Measurements from ENCODE around the gene CFAP65. TPM values are rescaled to one million over a fixed set of nuclear protein-coding genes. Genes with fewer than 3 reads are reported as not detected.
A peak's percentile ranks its signal among the peaks of the same experiment; 100 is the strongest.

CFAP65 gene
- total RNA-seq, 1 donor from 2014 or later: not detected

DNA sequence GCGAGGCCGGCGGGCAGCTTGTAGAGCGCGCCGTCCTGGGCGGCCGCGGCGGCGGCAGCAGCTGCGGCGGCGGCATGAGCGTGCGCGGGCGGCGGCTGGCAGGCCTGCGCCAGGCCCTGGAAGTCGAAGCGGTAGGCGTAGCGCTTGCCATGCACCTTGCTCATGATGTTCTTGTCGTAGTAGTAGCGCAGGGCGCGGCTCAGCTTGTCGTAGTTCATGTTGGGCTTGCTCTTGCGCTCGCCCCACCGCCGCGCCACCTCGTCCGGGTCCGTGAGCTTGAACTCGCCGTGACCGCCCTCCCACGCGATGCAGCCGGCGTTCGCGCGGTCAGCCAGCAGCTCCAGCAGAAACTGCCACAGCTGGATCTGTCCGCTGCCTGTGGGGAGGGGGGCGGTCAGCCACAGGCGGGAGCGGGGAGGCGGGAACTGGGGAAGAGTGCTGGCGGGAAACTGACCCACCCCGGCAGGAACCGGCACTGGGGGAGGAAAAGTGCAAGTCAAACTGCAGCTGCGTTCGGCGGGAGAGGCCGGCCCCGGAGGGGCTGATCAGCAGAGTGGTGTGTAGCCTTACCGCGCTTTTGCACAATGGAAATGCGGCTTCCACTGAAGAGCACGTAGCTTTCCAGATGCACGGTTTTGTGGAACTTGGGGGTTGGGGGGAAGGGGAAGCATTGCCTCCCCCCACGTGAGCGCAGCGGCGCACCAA, 59.3 kb downstream of the CFAP65 start:
- Histone ChIP-seq H3K27ac (ENCODE audit: low read depth, low read length) (no peak overlapping the region), H3K27me3 (ENCODE audit: control insufficient read depth in 3 of 3, insufficient read depth in 3 of 3, low read length in 3 of 3) (peaks cover 77 to 86% (median 86%) of the 10 kb centered on the region in 3 donors), H3K9me3 (ENCODE audit: control insufficient read depth in 3 of 3, low read length in 3 of 3) (no peaks in the 10 kb centered on the region), H3K9ac (ENCODE audit: low read depth in 1 of 3, low read length in 3 of 3) (peak overlapping the region in 1 of 3 donors; percentile 25), H3K36me3 (ENCODE audit: control insufficient read depth in 3 of 3, insufficient read depth in 3 of 3, low read length in 3 of 3) (no peaks in the 10 kb centered on the region), H3K4me1 (ENCODE audit: control insufficient read depth in 3 of 3, insufficient read depth in 3 of 3, low read length in 3 of 3) (peaks cover 26 to 44% (median 42%) of the 10 kb centered on the region in 3 donors), H3K4me3 (ENCODE audit: low read length in 3 of 3) (peak overlapping the region; percentile 3 to 64 (median 28))

DNA sequence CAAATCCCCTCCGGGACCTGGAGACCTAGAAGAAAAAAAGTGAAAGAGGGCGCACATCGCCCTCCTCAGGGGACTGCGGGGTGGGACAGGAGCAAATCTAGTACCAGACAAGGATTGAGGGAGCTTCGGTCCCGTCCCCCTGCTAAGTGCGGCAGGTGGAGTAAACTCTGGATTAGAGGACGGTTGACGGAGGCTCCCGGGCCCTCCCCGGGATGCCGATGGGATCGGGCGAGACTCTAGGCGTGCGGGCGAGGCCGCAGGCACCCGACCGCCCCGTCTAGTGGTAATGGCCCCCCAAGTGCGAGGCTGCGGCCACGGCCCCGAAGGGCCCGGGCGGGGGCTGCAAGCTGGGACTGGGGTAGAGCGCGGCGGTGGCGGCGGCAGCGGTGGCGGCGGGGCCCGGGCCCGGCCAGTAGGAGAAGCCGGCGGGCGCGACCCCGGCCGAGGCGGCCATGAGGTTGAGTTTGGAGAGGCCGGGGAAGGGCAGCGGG, 59.9 kb downstream of the CFAP65 start:
- Histone ChIP-seq H3K9me3 (ENCODE audit: control insufficient read depth in 3 of 3, low read length in 3 of 3) (no peaks in the 10 kb centered on the region), H3K36me3 (ENCODE audit: control insufficient read depth in 3 of 3, insufficient read depth in 3 of 3, low read length in 3 of 3) (no peaks in the 10 kb centered on the region), H3K27ac (ENCODE audit: low read depth, low read length) (no peak overlapping the region), H3K4me1 (ENCODE audit: control insufficient read depth in 3 of 3, insufficient read depth in 3 of 3, low read length in 3 of 3) (peaks cover 26 to 44% (median 42%) of the 10 kb centered on the region in 3 donors), H3K27me3 (ENCODE audit: control insufficient read depth in 3 of 3, insufficient read depth in 3 of 3, low read length in 3 of 3) (peaks cover 77 to 86% (median 84%) of the 10 kb centered on the region in 3 donors), H3K4me3 (ENCODE audit: low read length in 3 of 3) (peak overlapping the region in 1 of 3 donors; percentile 64), H3K9ac (ENCODE audit: low read depth in 1 of 3, low read length in 3 of 3) (no peak overlapping the region)

DNA sequence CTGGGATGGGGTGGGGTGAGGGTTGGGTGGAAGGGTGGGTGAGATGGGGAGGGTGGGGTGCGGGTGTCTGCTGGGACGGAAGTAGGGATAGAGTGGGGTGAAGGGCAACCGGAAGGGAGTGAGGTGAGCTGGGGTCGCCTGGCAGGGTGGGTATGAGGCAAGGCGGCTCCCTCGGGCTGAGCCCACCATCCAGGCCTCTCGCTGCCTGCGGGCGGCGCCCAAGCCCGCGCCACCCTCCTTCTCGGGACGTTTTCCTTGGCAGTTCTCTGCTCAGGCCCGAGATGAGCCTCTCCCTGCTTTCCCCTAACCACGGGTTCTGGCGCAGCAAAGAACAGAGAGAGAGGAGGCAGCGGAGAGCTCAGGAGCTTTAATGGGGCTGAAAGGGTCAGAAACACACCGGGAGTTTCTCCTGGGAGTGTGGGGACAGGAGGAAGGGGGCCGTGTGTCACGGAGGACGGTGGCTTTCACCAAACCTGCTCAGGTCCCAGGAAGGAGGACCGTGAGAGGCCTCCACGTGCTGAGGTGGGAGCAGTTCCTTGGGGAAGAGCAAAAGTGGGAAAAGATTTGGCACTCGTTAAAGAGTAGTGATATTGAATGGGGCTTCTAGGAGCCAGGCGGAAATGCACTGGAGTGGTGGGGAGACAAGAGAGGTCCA, 60.5 kb downstream of the CFAP65 start:
- Histone ChIP-seq H3K4me3 (ENCODE audit: low read length in 3 of 3) (no peak overlapping the region), H3K9me3 (ENCODE audit: control insufficient read depth in 3 of 3, low read length in 3 of 3) (no peaks in the 10 kb centered on the region), H3K9ac (ENCODE audit: low read depth in 1 of 3, low read length in 3 of 3) (no peak overlapping the region), H3K27ac (ENCODE audit: low read depth, low read length) (no peak overlapping the region), H3K4me1 (ENCODE audit: control insufficient read depth in 3 of 3, insufficient read depth in 3 of 3, low read length in 3 of 3) (peaks cover 26 to 44% (median 42%) of the 10 kb centered on the region in 3 donors), H3K27me3 (ENCODE audit: control insufficient read depth in 3 of 3, insufficient read depth in 3 of 3, low read length in 3 of 3) (peaks cover 77 to 86% (median 83%) of the 10 kb centered on the region in 3 donors), H3K36me3 (ENCODE audit: control insufficient read depth in 3 of 3, insufficient read depth in 3 of 3, low read length in 3 of 3) (no peaks in the 10 kb centered on the region)

DNA sequence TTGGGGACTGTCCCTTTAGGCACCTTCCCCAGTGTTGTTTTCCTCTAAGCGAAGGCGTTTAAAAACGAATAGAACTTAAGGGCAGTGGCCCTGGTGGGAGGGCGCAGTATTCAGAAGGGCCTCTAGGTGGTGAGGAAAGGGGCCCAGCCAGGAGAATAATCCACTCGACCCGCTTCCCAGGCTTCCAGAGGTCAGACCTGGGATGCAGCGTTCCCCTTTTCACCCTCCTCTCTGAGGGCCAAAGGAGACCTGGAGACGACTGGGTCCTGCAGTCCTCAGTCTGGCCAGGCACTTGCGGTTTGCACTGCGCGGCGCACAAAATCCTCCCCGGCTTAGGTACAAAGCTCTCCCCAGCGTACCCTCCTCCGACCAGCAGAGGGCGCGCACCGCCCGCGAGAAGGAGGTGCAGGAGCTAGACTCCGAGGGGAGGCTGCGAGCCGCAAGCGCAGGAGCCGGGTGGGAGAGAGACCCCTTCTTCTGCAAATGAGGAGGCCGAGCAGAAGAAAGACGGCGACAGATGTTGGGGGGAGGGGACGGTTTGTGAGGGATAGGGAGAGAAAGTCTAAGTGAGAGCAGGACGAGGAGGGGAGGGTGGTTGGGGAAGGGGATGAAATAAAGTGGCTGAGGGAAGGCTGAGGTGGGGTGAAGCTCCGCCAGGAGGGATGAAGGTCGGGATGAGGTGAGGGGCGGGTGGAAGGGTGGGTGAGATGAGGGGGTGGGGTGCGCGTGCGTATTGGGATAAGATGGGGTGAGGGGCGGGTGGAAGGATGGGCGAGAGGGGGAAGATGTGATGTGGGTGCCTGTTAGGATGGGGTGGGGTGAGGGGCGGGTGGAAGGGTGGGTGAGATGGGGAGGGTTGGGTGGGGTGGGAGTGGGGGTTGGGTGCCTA, 61.2 kb downstream of the CFAP65 start:
- Histone ChIP-seq H3K27ac (ENCODE audit: low read depth, low read length) (no peak overlapping the region), H3K9ac (ENCODE audit: low read depth in 1 of 3, low read length in 3 of 3) (peak overlapping the region in 1 of 3 donors; percentile 3), H3K4me1 (ENCODE audit: control insufficient read depth in 3 of 3, insufficient read depth in 3 of 3, low read length in 3 of 3) (peaks cover 26 to 42% (median 40%) of the 10 kb centered on the region in 3 donors), H3K4me3 (ENCODE audit: low read length in 3 of 3) (peak overlapping the region in 1 of 3 donors; percentile 54), H3K9me3 (ENCODE audit: control insufficient read depth in 3 of 3, low read length in 3 of 3) (no peaks in the 10 kb centered on the region), H3K36me3 (ENCODE audit: control insufficient read depth in 3 of 3, insufficient read depth in 3 of 3, low read length in 3 of 3) (no peaks in the 10 kb centered on the region), H3K27me3 (ENCODE audit: control insufficient read depth in 3 of 3, insufficient read depth in 3 of 3, low read length in 3 of 3) (peaks cover 78 to 88% (median 82%) of the 10 kb centered on the region in 3 donors)

DNA sequence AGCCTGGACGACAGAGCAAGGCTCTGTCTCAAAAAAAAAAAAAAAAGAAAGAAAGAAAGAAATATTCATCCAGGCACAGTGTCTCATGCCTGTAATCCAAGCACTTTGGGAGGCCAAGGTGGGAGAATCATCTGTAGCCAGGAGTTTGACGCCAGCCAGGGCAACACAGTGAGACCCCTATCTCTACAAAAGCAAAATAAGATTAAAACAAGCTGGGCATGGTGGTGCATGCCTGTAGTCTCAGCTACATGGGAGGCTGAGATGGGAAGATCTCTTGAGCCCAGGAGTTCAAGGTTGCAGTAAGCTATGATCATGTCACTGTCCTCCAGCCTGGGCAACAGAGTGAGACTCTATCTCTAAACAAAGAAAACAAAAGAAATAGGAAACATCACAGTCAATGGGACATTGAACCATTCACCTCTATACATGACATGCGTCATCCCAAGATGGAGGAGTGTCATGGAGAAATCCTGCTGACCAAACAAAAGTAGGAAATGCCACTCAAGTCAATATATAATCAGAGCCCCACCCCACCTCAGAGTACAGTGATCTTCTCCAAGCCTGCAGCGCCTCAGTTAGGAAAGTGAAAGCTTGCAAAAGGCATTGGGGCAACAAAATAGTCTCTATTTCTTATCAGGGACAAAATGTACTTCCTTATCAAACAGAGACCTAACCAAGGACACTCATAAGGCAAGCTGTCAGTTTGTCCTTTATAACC, 66.1 kb downstream of the CFAP65 start:
- Histone ChIP-seq H3K4me3 (ENCODE audit: low read length in 3 of 3) (no peak overlapping the region), H3K9ac (ENCODE audit: low read depth in 1 of 3, low read length in 3 of 3) (no peak overlapping the region), H3K9me3 (ENCODE audit: control insufficient read depth in 3 of 3, low read length in 3 of 3) (no peaks in the 10 kb centered on the region), H3K27ac (ENCODE audit: low read depth, low read length) (no peak overlapping the region), H3K27me3 (ENCODE audit: control insufficient read depth in 3 of 3, insufficient read depth in 3 of 3, low read length in 3 of 3) (peaks cover 57 to 74% (median 58%) of the 10 kb centered on the region in 3 donors), H3K36me3 (ENCODE audit: control insufficient read depth in 3 of 3, insufficient read depth in 3 of 3, low read length in 3 of 3) (no peaks in the 10 kb centered on the region), H3K4me1 (ENCODE audit: control insufficient read depth in 3 of 3, insufficient read depth in 3 of 3, low read length in 3 of 3) (peaks cover 0 to 6% (median 4%) of the 10 kb centered on the region in 3 donors)

DNA sequence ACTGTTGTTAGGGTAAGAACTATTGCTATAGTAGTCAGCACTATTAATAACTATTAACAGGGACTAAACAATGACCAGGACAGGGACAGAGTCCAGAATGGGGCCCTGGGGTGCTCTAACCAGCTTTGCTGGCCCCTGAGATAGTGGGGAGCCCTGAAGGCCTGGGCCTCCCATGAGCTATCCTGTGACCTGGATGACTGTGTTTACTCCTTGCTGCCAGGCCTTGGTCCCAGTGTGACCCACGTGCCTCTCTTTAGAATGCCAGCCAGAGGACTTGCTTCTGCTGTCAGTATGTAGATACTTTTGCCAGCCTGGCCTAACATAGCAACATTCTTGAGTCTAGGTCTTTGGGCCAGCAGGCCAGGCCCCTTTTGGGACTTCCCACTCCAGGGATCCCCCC, 70.4 kb downstream of the CFAP65 start:
- Histone ChIP-seq H3K4me3 (ENCODE audit: low read length in 3 of 3) (no peak overlapping the region), H3K27ac (ENCODE audit: low read depth, low read length) (no peak overlapping the region), H3K4me1 (ENCODE audit: control insufficient read depth in 3 of 3, insufficient read depth in 3 of 3, low read length in 3 of 3) (no peaks in the 10 kb centered on the region), H3K9me3 (ENCODE audit: control insufficient read depth in 3 of 3, low read length in 3 of 3) (no peaks in the 10 kb centered on the region), H3K36me3 (ENCODE audit: control insufficient read depth in 3 of 3, insufficient read depth in 3 of 3, low read length in 3 of 3) (no peaks in the 10 kb centered on the region), H3K9ac (ENCODE audit: low read depth in 1 of 3, low read length in 3 of 3) (no peak overlapping the region), H3K27me3 (ENCODE audit: control insufficient read depth in 3 of 3, insufficient read depth in 3 of 3, low read length in 3 of 3) (peaks cover 28 to 38% (median 29%) of the 10 kb centered on the region in 3 donors)

DNA sequence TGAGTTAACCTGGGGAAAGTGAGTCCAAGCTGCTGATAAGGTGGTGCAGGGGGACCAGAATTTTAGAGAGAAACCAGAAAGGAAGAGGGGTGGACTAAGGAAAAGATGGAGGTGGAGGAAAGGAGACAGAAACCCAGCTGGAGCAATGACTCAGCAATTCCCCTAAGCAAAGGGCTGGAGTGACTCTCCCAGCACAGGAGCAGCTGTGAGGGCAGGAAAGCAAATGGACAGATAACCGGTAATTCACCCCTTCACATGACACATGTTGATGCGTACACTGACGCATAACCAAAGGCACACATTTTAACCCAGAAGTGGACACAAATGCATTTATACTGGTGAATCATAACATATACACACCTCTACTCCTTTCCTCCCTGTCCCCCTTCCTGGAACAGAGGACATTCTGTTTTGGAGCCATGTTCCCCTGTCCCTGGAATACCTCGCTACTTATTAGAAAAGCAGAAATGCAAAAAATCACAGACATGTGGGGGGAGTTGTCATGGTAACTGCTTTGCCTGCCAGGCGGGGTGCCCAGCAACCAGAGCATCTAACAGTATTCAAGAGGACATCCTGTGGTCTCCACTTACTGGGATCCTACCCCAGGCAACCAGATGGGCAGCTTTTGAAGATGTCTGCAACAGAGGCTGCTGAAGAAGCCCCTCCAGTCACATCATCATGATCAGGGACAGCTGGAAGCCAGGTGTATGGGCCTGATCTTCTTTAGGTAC, 77.1 kb downstream of the CFAP65 start:
- no peak overlapping the region for H3K9ac ChIP-seq (ENCODE audit: low read depth in 1 of 3, low read length in 3 of 3)
- peaks cover 3% of the 10 kb centered on the region in 3 donors for H3K4me1 ChIP-seq (ENCODE audit: control insufficient read depth in 3 of 3, insufficient read depth in 3 of 3, low read length in 3 of 3)
- no peak overlapping the region for H3K4me3 ChIP-seq (ENCODE audit: low read length in 3 of 3)

DNA sequence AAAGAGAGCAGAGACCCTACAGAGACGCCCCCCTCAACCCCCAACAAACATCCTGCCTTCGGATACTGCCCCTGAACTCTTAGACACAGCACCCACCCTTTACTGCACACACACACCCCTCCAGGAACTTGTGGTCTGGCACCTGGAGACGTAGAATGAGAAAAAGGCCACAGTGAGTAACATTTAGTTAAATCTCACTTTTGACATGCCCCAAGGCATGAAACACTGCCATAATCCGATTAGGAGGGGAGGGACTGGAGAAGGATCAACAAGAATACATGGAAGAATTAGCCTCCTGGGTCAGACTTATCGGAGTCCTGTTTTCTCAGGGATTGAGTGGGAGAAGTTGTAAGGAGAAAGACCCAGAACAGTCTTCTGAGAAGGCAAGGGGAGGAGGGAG, 77.7 kb downstream of the CFAP65 start:
- Histone ChIP-seq H3K4me3 (ENCODE audit: low read length in 3 of 3) (no peak overlapping the region), H3K27ac (ENCODE audit: low read depth, low read length) (no peak overlapping the region), H3K4me1 (ENCODE audit: control insufficient read depth in 3 of 3, insufficient read depth in 3 of 3, low read length in 3 of 3) (peaks cover 3 to 5% (median 3%) of the 10 kb centered on the region in 3 donors), H3K9ac (ENCODE audit: low read depth in 1 of 3, low read length in 3 of 3) (no peak overlapping the region), H3K9me3 (ENCODE audit: control insufficient read depth in 3 of 3, low read length in 3 of 3) (no peaks in the 10 kb centered on the region), H3K36me3 (ENCODE audit: control insufficient read depth in 3 of 3, insufficient read depth in 3 of 3, low read length in 3 of 3) (no peaks in the 10 kb centered on the region), H3K27me3 (ENCODE audit: control insufficient read depth in 3 of 3, insufficient read depth in 3 of 3, low read length in 3 of 3) (peaks cover 52 to 69% (median 63%) of the 10 kb centered on the region in 3 donors)

More for the DNA sequence above, 77.1 kb downstream of the CFAP65 start:
- Histone ChIP-seq H3K27ac (ENCODE audit: low read depth, low read length) (no peak overlapping the region), H3K9me3 (ENCODE audit: control insufficient read depth in 3 of 3, low read length in 3 of 3) (no peaks in the 10 kb centered on the region), H3K36me3 (ENCODE audit: control insufficient read depth in 3 of 3, insufficient read depth in 3 of 3, low read length in 3 of 3) (no peaks in the 10 kb centered on the region), H3K27me3 (ENCODE audit: control insufficient read depth in 3 of 3, insufficient read depth in 3 of 3, low read length in 3 of 3) (peaks cover 46 to 63% (median 57%) of the 10 kb centered on the region in 3 donors)

Measured in skeletal muscle tissue (tissue), 4 donors.